Chondrocyte (in vitro differentiated cells): Measurements from ENCODE around the gene TRAPPC2L. TPM values are rescaled to one million over a fixed set of nuclear protein-coding genes. Genes with fewer than 3 reads are reported as not detected.

Source experiments
- DNase-seq: peaks from one replicate; pipeline ENCODE4 v3.0.0; 2021; ENCODE audit warnings: mixed read lengths, low spot score
- H3K27ac Mint-ChIP-seq: one replicate; pipeline ENCODE4 v1.8.0; 2021; ENCODE audit warnings: mild to moderate bottlenecking, moderate library complexity, mixed read lengths; ENCODE audit not compliant: unreplicated experiment
- H3K27me3 Mint-ChIP-seq: 2 replicates; pipeline ENCODE4 v1.8.0; 2021; ENCODE audit warnings: low read depth, mixed read lengths
- H3K36me3 Mint-ChIP-seq: 2 replicates; pipeline ENCODE4 v1.8.0; 2021; ENCODE audit warnings: low read depth, mixed read lengths
- H3K4me1 Mint-ChIP-seq: 2 replicates; pipeline ENCODE4 v1.8.0; 2021; ENCODE audit warnings: low read depth, mild to moderate bottlenecking, mixed read lengths
- H3K4me3 Mint-ChIP-seq: one replicate; pipeline ENCODE4 v1.8.0; 2021; ENCODE audit warnings: mild to moderate bottlenecking, moderate library complexity, mixed read lengths; ENCODE audit not compliant: unreplicated experiment
- H3K9me3 Mint-ChIP-seq: 2 replicates; pipeline ENCODE4 v1.8.0; 2021; ENCODE audit warnings: low read depth, mixed read lengths
- CTCF ChIP-seq: fragments of 200-600 bp; sonication (generic); IDR thresholded peaks from 2 replicates; pipeline ENCODE4 v1.5.0; 2021; ENCODE audit warnings: antibody characterized with exemption, mild to moderate bottlenecking, moderate library complexity
- total RNA-seq: library from RNA; stranded (reverse); gene quantifications from 3 replicates; pipeline ENCODE4 v1.2.1, GENCODE V29; 2021

The TRAPPC2L gene
- total RNA-seq, 1 donor from 2014 or later: 52.5 TPM

GRCh38 chr16:88836791-88837190 lies 20.1 kb upstream of the TRAPPC2L start:
- no peak for DNase-seq
- no peaks in the 10 kb centered on the region for H3K9me3 Mint-ChIP-seq

GRCh38 chr16:88837806-88838205 lies 19.1 kb upstream of the TRAPPC2L start:
- H3K27me3 Mint-ChIP-seq: no peaks in the 10 kb centered on the region
- H3K27ac Mint-ChIP-seq: no peak overlapping the region
- H3K36me3 Mint-ChIP-seq: peaks cover 10% of the 10 kb centered on the region
- H3K9me3 Mint-ChIP-seq: no peaks in the 10 kb centered on the region
- no peak for DNase-seq
- TF ChIP-seq CTCF: no peak
- H3K4me3 Mint-ChIP-seq: no peak overlapping the region
- H3K4me1 Mint-ChIP-seq: no peaks in the 10 kb centered on the region

More at GRCh38 chr16:88836791-88837190, 20.1 kb upstream of the TRAPPC2L start:
- TF ChIP-seq CTCF: no peak
- Mint-ChIP-seq H3K36me3 (peaks cover 10% of the 10 kb centered on the region), H3K4me3 (no peak overlapping the region), H3K27ac (no peak overlapping the region), H3K27me3 (no peaks in the 10 kb centered on the region), H3K4me1 (no peaks in the 10 kb centered on the region)

GRCh38 chr16:88838566-88838965 lies 18.4 kb upstream of the TRAPPC2L start:
- Mint-ChIP-seq H3K4me1 (no peaks in the 10 kb centered on the region), H3K4me3 (no peak overlapping the region), H3K27ac (no peak overlapping the region), H3K36me3 (peaks cover 13% of the 10 kb centered on the region), H3K27me3 (no peaks in the 10 kb centered on the region), H3K9me3 (no peaks in the 10 kb centered on the region)
- DNase-seq: no peak
- TF ChIP-seq CTCF: no peak

- no peak for DNase-seq
- H3K27ac Mint-ChIP-seq: no peak overlapping the region
- no peaks in the 10 kb centered on the region for H3K27me3 Mint-ChIP-seq
- H3K36me3 Mint-ChIP-seq: peaks cover 13% of the 10 kb centered on the region
- H3K9me3 Mint-ChIP-seq: no peaks in the 10 kb centered on the region
- no peak overlapping the region for H3K4me3 Mint-ChIP-seq
- TF ChIP-seq CTCF: peak; percentile 27
- H3K4me1 Mint-ChIP-seq: no peaks in the 10 kb centered on the region
Measured at GRCh38 chr16:88839026-88839529, 17.8 kb upstream of the TRAPPC2L start.

GRCh38 chr16:88839745-88840599 lies 17.0 kb upstream of the TRAPPC2L start:
- H3K27ac Mint-ChIP-seq: no peak overlapping the region
- no peak for TF ChIP-seq CTCF
- H3K27me3 Mint-ChIP-seq: no peaks in the 10 kb centered on the region
- no peaks in the 10 kb centered on the region for H3K4me1 Mint-ChIP-seq
- H3K36me3 Mint-ChIP-seq: peaks cover 12% of the 10 kb centered on the region
- H3K9me3 Mint-ChIP-seq: no peaks in the 10 kb centered on the region
- no peak overlapping the region for H3K4me3 Mint-ChIP-seq
- DNase-seq: no peak
